HepG2 (cell line): ENCODE measurements around the gene CYB5R2. TPM values are rescaled to one million over a fixed set of nuclear protein-coding genes. Genes with fewer than 3 reads are reported as not detected.
A peak's percentile ranks its signal among the peaks of the same experiment; 100 is the strongest.

Experiments used
- ATAC-seq: fragments of 200-7000 bp; cut with Tn5 transposase; 3 replicates; pipeline ENCODE4 v1.9.1; 2020; ENCODE audit warnings: mild to moderate bottlenecking, moderate library complexity
- BruUV-seq: library from RNA; stranded (reverse); fragments of 400-500 nt; replicated peaks from 2 replicates; lab custom pipeline; 2021; lab: Mats Ljungman, UMichigan
- CTCF ChIA-PET: fragments of 300-600 bp; formaldehyde crosslinking; extraction: SDS; loops from one replicate; lab custom pipeline; 2021; ENCODE audit warnings: low total read pairs, inconsistent platforms, low intra/inter-chr PET ratio; lab: Yijun Ruan, JAX
- POLR2A ChIA-PET: fragments of 350-600 bp; sonication (Branson Sonifier 250); formaldehyde crosslinking; loops from one replicate; lab custom pipeline; 2020; ENCODE audit warnings: antibody characterized with exemption, inconsistent platforms; lab: Yijun Ruan, JAX
- DNase-seq: peaks from one replicate; pipeline ENCODE4 v3.0.0-alpha.2; 2015; ENCODE audit warnings: low spot score
- FAIRE-seq: peaks from 3 replicates; lab custom pipeline; 2011; peaks lifted over from hg19 to GRCh38; lab: Jason Lieb, UNC
- H2AFZ ChIP-seq: one replicate; pipeline ENCODE4 v1.6.1; 2011; ENCODE audit warnings: low read length, inconsistent platforms
- H3K27ac ChIP-seq: fragments of 300-600 bp; 3 replicates; pipeline ENCODE4 v1.8.0; 2011; ENCODE audit warnings: mixed run types, mild to moderate bottlenecking, mixed read lengths, low read length, inconsistent platforms; ENCODE audit not compliant: insufficient read depth; ENCODE audit errors: extremely low read length
- H3K27me3 ChIP-seq, 2 experiments: fragments of 200-600 bp in 1 of 2; 2 replicates in 1 of 2; 3 replicates in 1 of 2; pipeline versions ENCODE4 v1.6.0 to v1.8.0; 2011; ENCODE audit warnings: low read length in 2 of 2, mild to moderate bottlenecking in 2 of 2, moderate library complexity in 2 of 2, inconsistent platforms in 1 of 2; ENCODE audit not compliant: insufficient read depth in 2 of 2, control insufficient read depth in 1 of 2
- H3K36me3 ChIP-seq, 2 experiments: fragments of 200-600 bp in 1 of 2; replicated peaks in 1 of 2; 2 replicates in 1 of 2; 3 replicates in 1 of 2; pipeline versions ENCODE4 v1.5.1 to v1.8.0; 2011; ENCODE audit warnings: low read length in 2 of 2, inconsistent platforms in 1 of 2; ENCODE audit not compliant: insufficient read depth in 2 of 2, control insufficient read depth in 1 of 2
- H3K4me1 ChIP-seq: 2 replicates; pipeline ENCODE4 v1.5.1; 2012; ENCODE audit warnings: low read length, inconsistent platforms; ENCODE audit not compliant: insufficient read depth
- H3K4me2 ChIP-seq: 2 replicates; pipeline ENCODE4 v1.6.0; 2011; ENCODE audit warnings: low read depth, low read length, inconsistent platforms
- H3K4me3 ChIP-seq, 3 experiments: fragments of 200-600 bp in 1 of 3; sonication (generic), shearing (Covaris generic) in 1 of 3; replicated peaks in 1 of 3; 2 replicates each; pipeline ENCODE4 v1.5.1; 2011 to 2016; ENCODE audit warnings: low read length in 3 of 3, inconsistent platforms in 2 of 3, low read depth in 2 of 3, mild to moderate bottlenecking in 2 of 3, control low read depth in 1 of 3, mixed read lengths in 1 of 3; ENCODE audit not compliant: insufficient read depth in 1 of 3
- H3K79me2 ChIP-seq: one replicate; pipeline ENCODE4 v1.6.1; 2011; ENCODE audit warnings: low read length, inconsistent platforms; ENCODE audit not compliant: insufficient read depth
- H3K9ac ChIP-seq: 2 replicates; pipeline ENCODE4 v1.6.0; 2011; ENCODE audit warnings: mild to moderate bottlenecking, low read depth, low read length, inconsistent platforms; ENCODE audit not compliant: insufficient read depth
- H3K9me3 ChIP-seq: 2 replicates; pipeline ENCODE4 v1.5.1; 2012; ENCODE audit warnings: mild to moderate bottlenecking, low read length
- H4K20me1 ChIP-seq: 2 replicates; pipeline ENCODE4 v1.6.0; 2011; ENCODE audit warnings: inconsistent platforms, mild to moderate bottlenecking, low read length, moderate library complexity; ENCODE audit not compliant: insufficient read depth
- CBX5 ChIP-seq: sonication (generic); formaldehyde crosslinking; IDR thresholded peaks from 2 replicates; pipeline ENCODE4 v1.4.0; 2020; ENCODE audit warnings: missing genetic modification reagents, borderline replicate concordance
- DR1 ChIP-seq: sonication (generic); formaldehyde crosslinking; IDR thresholded peaks from 2 replicates; pipeline ENCODE4 v1.8.0; 2021; ENCODE audit warnings: mild to moderate bottlenecking, missing genetic modification reagents, inconsistent platforms
- FOXA3 ChIP-seq: IDR thresholded peaks from 2 replicates; pipeline ENCODE4 v1.6.1; 2016; ENCODE audit warnings: missing genetic modification reagents, missing compliant biosample characterization
- FOXJ3 ChIP-seq: sonication (generic); formaldehyde crosslinking; IDR thresholded peaks from 2 replicates; pipeline ENCODE4 v1.4.0; 2020; ENCODE audit warnings: missing genetic modification reagents, mild to moderate bottlenecking, borderline replicate concordance
- HHEX ChIP-seq: IDR thresholded peaks from 2 replicates; pipeline ENCODE4 v1.6.1; 2016; ENCODE audit warnings: control low read depth
- HNRNPUL1 ChIP-seq: fragments of 200-400 bp; formaldehyde crosslinking; IDR thresholded peaks from 2 replicates; pipeline ENCODE4 v1.6.1; 2017; ENCODE audit warnings: low read depth, mild to moderate bottlenecking, low read length, moderate library complexity
- HOXA3 ChIP-seq: sonication (generic); formaldehyde crosslinking; IDR thresholded peaks from 2 replicates; pipeline ENCODE4 v1.5.0; 2020; ENCODE audit warnings: missing genetic modification reagents
- KDM3A ChIP-seq: IDR thresholded peaks from 2 replicates; pipeline ENCODE4 v1.6.1; 2018; ENCODE audit warnings: low read depth, missing compliant biosample characterization
- KLF9 ChIP-seq: IDR thresholded peaks from 2 replicates; pipeline ENCODE4 v1.6.1; 2016; ENCODE audit warnings: low read depth
- MAFF ChIP-seq: IDR thresholded peaks from 2 replicates; pipeline ENCODE4 v1.6.1; 2011; ENCODE audit warnings: low read depth, low read length, improper control_type of control experiment
- RBM39 ChIP-seq: fragments of 200-400 bp; formaldehyde crosslinking; IDR thresholded peaks from one replicate; pipeline ENCODE4 v1.6.1; 2018; ENCODE audit warnings: antibody characterized with exemption, mild to moderate bottlenecking, low read depth, low read length; ENCODE audit not compliant: poor library complexity, severe bottlenecking
- RELA ChIP-seq: sonication (generic); formaldehyde crosslinking; IDR thresholded peaks from 2 replicates; pipeline ENCODE4 v1.4.0; 2020; ENCODE audit warnings: missing genetic modification reagents
- SIX1 ChIP-seq: sonication (generic); formaldehyde crosslinking; IDR thresholded peaks from 2 replicates; pipeline ENCODE4 v1.4.0; 2020; ENCODE audit warnings: missing genetic modification reagents, borderline replicate concordance
- SUZ12 ChIP-seq: fragments of 150-350 bp; IDR thresholded peaks from 2 replicates; pipeline ENCODE4 v1.6.1; 2014; ENCODE audit warnings: low read depth, low read length
- ZBTB7A ChIP-seq: sonication (generic); formaldehyde crosslinking; IDR thresholded peaks from 2 replicates; pipeline ENCODE4 v1.8.0; 2022; ENCODE audit warnings: mild to moderate bottlenecking, missing genetic modification reagents
- ZFX ChIP-seq: sonication (generic); formaldehyde crosslinking; IDR thresholded peaks from 2 replicates; pipeline ENCODE4 v1.4.0; 2020; ENCODE audit warnings: mild to moderate bottlenecking, low read depth, missing genetic modification reagents, moderate library complexity
- ZNF546 ChIP-seq: sonication (generic); formaldehyde crosslinking; conservative IDR thresholded peaks from 2 replicates; pipeline ENCODE4 v1.8.1; 2023; ENCODE audit warnings: mild to moderate bottlenecking, missing genetic modification reagents
- ZNF572 ChIP-seq: sonication (generic); formaldehyde crosslinking; IDR thresholded peaks from 2 replicates; pipeline ENCODE4 v1.5.1; 2020; ENCODE audit warnings: mild to moderate bottlenecking, missing genetic modification reagents
- WGBS: methylation state at CpG from one replicate; pipeline ENCODE4 v1.1.6; 2017; ENCODE audit warnings: low lambda C conversion rate; 5-methylcytosine and 5-hydroxymethylcytosine counted together
- in situ Hi-C: cut with HindIII; loops from 2 replicates; pipeline ENCODE4 v1.10.0; 2017; ENCODE audit warnings: low pct_unique_long_range_greater_than_20kb; ENCODE audit not compliant: extremely low pct_ligation_motif_present
- intact Hi-C: fragments of 100-400 bp; cut with micrococcal nuclease; formaldehyde crosslinking; loops from one replicate; pipeline ENCODE4 v1.10.0; 2022; ENCODE audit not compliant: unreplicated experiment
- polyA plus RNA-seq, 8 experiments: library from polyadenylated mRNA; depleted of rRNA in 3 of 8; stranded (reverse) in 7 of 8; unstranded in 1 of 8; fragments of >200 nt; fragmentation: Illumina TruSeq in 4 of 8; extraction: Trizol in 4 of 8; gene quantifications; 2 replicates each; pipeline versions ENCODE4 v1.2.1 to v1.2.3, GENCODE V29; 2011 to 2016; ENCODE audit warnings: low read depth in 4 of 8, missing spikeins in 1 of 8, mixed read lengths in 1 of 8; ENCODE audit not compliant: insufficient read depth in 1 of 8
- total RNA-seq, 5 experiments: library from RNA; depleted of rRNA; stranded (reverse); fragments of >200 nt; fragmentation: Illumina TruSeq; extraction: Trizol; gene quantifications; 2 replicates each; pipeline ENCODE4 v1.2.3, GENCODE V29; 2016; ENCODE audit warnings: low read depth in 1 of 5
- TF ChIP-seq, protein P1 (sequence below): sonication (generic); formaldehyde crosslinking; IDR thresholded peaks from 2 replicates; pipeline ENCODE4 v1.4.0; 2020; ENCODE audit warnings: missing genetic modification reagents, borderline replicate concordance
- TF ChIP-seq, protein P2 (sequence below): sonication (generic); formaldehyde crosslinking; IDR thresholded peaks from 2 replicates; pipeline ENCODE4 v1.8.0; 2022; ENCODE audit warnings: mild to moderate bottlenecking, missing genetic modification reagents, moderate library complexity

CYB5R2 gene
- total and polyA plus RNA-seq, 2 of the 13 experiments (the other 11 are each of a cell fraction or from before 2014, with no cell fraction given): 0.40 to 0.51 TPM

DNA sequence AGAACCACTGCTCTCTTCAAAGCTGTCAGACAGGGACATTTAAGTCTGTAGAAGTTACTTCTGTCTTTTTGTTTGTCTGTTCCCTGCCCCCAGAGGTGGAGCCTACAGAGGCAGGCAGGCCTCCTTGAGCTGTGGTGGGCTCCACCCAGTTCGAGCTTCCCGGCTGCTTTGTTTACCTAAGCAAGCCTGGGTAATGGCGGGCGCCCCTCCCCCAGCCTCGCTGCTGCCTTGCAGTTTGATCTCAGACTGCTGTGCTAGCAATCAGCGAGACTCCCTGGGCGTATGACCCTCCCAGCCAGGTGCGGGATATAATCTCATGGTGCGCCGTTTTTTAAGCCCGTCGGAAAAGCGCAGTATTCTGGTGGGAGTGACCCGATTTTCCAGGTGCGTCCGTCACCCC lies 9.8 kb downstream of the CYB5R2 start (continued):
- TF ChIP-seq, protein P1, sequence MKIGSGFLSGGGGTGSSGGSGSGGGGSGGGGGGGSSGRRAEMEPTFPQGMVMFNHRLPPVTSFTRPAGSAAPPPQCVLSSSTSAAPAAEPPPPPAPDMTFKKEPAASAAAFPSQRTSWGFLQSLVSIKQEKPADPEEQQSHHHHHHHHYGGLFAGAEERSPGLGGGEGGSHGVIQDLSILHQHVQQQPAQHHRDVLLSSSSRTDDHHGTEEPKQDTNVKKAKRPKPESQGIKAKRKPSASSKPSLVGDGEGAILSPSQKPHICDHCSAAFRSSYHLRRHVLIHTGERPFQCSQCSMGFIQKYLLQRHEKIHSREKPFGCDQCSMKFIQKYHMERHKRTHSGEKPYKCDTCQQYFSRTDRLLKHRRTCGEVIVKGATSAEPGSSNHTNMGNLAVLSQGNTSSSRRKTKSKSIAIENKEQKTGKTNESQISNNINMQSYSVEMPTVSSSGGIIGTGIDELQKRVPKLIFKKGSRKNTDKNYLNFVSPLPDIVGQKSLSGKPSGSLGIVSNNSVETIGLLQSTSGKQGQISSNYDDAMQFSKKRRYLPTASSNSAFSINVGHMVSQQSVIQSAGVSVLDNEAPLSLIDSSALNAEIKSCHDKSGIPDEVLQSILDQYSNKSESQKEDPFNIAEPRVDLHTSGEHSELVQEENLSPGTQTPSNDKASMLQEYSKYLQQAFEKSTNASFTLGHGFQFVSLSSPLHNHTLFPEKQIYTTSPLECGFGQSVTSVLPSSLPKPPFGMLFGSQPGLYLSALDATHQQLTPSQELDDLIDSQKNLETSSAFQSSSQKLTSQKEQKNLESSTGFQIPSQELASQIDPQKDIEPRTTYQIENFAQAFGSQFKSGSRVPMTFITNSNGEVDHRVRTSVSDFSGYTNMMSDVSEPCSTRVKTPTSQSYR (CRISPR knock-in tag): peak; percentile 91
- TF ChIP-seq FOXA3 (CRISPR knock-in tag) (peak; percentile 48; the same call in 1 of the 2 replicates), HOXA3 (peak; percentile 59)

DNA sequence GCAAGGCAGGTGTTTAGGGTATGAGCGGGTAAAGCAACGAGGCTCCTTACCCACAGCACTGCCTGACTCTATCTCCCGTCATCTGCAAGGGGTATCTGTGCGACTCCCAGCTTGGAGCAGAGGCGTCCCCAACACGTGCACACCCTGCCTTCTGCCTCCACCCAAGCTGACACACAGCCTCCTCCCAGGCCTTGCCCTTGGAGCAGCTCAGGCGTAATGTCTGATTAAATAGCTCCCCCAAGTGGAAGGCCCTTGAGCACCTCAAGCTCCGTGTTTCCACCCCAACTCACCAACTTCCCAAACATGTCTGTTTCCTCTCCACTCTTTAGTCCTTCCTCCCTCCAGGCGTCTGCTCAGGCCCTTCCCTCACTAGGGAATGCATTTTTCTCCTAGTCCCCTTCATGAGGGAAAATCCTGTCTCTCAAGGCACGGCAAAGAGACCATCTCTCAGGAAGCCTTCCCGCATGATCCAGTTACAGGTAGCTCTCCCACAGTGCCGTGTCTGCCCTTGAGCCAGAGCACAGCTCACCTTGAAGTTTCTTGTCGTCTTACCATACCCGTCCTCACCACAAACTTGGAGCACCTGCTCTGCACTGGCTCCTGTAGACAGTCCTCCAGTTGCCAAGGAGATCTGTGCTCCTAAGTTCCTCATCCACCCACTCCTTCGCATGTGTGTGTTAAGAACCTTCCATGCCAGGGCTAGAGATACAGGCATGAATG lies 15.8 kb downstream of the CYB5R2 start:
- Histone ChIP-seq H3K4me2 (no peak overlapping the region), H2AFZ (no peak overlapping the region), H3K36me3 (peaks cover 11 to 29% of the 10 kb centered on the region in 2 experiments; a peak in 4 of 5 replicates), H3K9me3 (no peaks in the 10 kb centered on the region), H3K27me3 (no peaks in the 10 kb centered on the region), H3K4me3 (no peak overlapping the region), H3K79me2 (no peaks in the 10 kb centered on the region), H3K4me1 (peaks cover 36% of the 10 kb centered on the region), H3K27ac (no peak overlapping the region), H3K9ac (no peak overlapping the region), H4K20me1 (no peaks in the 10 kb centered on the region)
- intact Hi-C loops: loop anchor here (2.0 kb wide), 2 partner anchors 85 to 145 kb away; partner anchors contain the start of gene PPFIBP2
- peak; percentile 76 for FAIRE-seq
- ChIA-PET POLR2A (interaction anchor here (0.7 to 1.5 kb wide), 3 partner anchors 82 to 86 kb away, joined by 3 to 11 read pairs (median 9); no protein-coding TSS in a partner anchor), CTCF (interaction anchor here (0.8 to 3.1 kb wide), 4 partner anchors 8 to 144 kb away, joined by 3 to 31 read pairs (median 6); partner anchors contain the start of gene PPFIBP2)
- no TSS peak for BruUV-seq
- WGBS: 65% methylated on average over 15 of the region's 15 CpGs
- in situ Hi-C loops: no loop called here
- peak; percentile 67 for DNase-seq
- peak; percentile 86 for ATAC-seq
- no peak for TF ChIP-seq HHEX (CRISPR knock-in tag)
- TF ChIP-seq SIX1 (CRISPR knock-in tag): no peak
- TF ChIP-seq, protein P2, sequence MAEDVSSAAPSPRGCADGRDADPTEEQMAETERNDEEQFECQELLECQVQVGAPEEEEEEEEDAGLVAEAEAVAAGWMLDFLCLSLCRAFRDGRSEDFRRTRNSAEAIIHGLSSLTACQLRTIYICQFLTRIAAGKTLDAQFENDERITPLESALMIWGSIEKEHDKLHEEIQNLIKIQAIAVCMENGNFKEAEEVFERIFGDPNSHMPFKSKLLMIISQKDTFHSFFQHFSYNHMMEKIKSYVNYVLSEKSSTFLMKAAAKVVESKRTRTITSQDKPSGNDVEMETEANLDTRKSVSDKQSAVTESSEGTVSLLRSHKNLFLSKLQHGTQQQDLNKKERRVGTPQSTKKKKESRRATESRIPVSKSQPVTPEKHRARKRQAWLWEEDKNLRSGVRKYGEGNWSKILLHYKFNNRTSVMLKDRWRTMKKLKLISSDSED (CRISPR knock-in tag): no peak
- TF ChIP-seq MAFF: no peak
- no peak for TF ChIP-seq RELA (CRISPR knock-in tag)
- no peak for TF ChIP-seq ZBTB7A (CRISPR knock-in tag)
- no peak for TF ChIP-seq ZNF572 (CRISPR knock-in tag)
- TF ChIP-seq SUZ12: no peak
- TF ChIP-seq CBX5 (CRISPR knock-in tag): no peak; the same call in 1 of the 2 replicates
- TF ChIP-seq ZNF546 (CRISPR knock-in tag): no peak
- no peak for TF ChIP-seq FOXJ3 (CRISPR knock-in tag)
- no peak for TF ChIP-seq RBM39
- no peak for TF ChIP-seq ZFX (CRISPR knock-in tag)
- no peak for TF ChIP-seq KLF9 (CRISPR knock-in tag)
- TF ChIP-seq DR1: no peak
- no peak for TF ChIP-seq HNRNPUL1
- TF ChIP-seq KDM3A: no peak
